ENCODE results near the gene BAG3.

BAG3 gene

DNA sequence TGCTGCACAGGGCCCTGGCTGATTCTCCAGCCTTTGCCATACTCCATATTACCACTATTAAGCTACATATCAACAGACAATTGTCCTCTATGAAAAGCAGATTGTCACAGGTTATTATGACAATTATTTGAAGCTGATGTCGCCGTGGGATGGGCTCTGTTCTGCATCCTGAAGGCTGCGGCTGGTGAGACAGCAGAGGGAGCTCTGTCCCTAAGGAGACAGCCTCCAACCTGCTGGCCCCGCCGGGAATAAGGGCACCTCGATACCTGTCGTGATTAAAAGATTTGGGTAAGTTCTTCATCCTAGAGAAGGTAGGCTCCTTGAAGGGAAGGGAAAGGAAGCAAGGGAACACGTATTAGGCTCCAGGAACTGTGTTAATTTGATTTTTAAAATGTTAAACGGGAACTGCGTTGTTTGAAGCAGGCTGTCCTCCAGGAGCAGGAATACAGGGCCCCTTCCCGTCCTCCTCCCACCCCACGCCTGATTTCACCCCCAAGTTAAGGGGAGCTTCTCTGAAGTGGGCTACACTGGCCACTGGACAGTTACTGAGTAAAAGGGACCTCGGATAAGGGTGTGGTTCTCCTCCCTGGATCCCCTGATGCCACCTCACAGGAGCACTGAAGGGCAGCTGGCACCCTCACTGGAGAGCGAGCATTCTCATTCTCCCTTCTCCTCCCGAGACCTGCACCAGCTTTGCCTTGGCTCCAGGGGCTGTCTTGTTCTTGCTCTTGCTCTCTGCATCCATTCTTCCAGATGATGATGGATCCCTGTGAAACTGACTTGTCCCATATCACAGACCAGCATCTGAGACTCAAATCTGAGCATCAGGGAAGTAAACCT is 42.6 kb upstream of the BAG3 start:
- H3K27ac ChIP-seq (ENCODE audit: low read depth, low read length) = no peak overlapping the region
- H3K9me2 ChIP-seq (replicated peaks; ENCODE audit: control insufficient read depth, low read length) = no peaks in the 10 kb centered on the region
- no peaks in the 10 kb centered on the region for H3K79me2 ChIP-seq (ENCODE audit: control insufficient read depth, low read length)
- H3K4me1 ChIP-seq (ENCODE audit: control insufficient read depth, low read length) = no peaks in the 10 kb centered on the region
- TF ChIP-seq EZH2phosphoT487 (IDR thresholded peaks at IDR 0.05; ENCODE audit: borderline replicate concordance, low read length) = no peak
- peak; percentile 60 for TF ChIP-seq CTCF (IDR thresholded peaks at IDR 0.05; ENCODE audit: low read depth, low read length, poor library complexity, severe bottlenecking)
- no peaks in the 10 kb centered on the region for H3K36me3 ChIP-seq (ENCODE audit: control insufficient read depth, low read length)
- H3K27me3 ChIP-seq (ENCODE audit: control insufficient read depth, low read length) = peaks cover 7% of the 10 kb centered on the region
- H3K4me3 ChIP-seq (ENCODE audit: low read length) = no peak overlapping the region
- H3F3A ChIP-seq (ENCODE audit: control insufficient read depth, insufficient read depth) = no peaks in the 10 kb centered on the region
- no peaks in the 10 kb centered on the region for H3K9me3 ChIP-seq (ENCODE audit: control insufficient read depth, insufficient read depth, low read length)
- no peak overlapping the region for H3K4me2 ChIP-seq (ENCODE audit: low read length)
- no peaks in the 10 kb centered on the region for H4K20me1 ChIP-seq (ENCODE audit: control insufficient read depth, insufficient read depth, low read depth, low read length)

DNA sequence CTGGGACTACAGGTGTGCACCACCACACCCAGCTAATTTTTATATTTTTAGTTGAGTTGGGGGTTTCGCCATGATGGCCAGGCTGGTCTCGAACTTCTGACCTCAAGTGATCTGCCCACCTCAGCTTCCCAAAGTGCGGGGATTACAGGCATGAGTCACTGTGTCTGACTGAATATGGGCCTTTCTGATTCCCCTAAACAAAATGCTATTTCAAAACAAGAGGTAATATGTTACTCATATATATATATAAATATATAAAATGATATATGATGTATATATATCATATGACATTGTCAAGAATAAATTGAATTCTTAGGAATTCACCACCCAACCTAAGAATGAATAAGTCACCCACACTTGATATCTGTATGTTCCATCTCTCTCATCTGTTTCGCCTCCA is 41.7 kb upstream of the BAG3 start:
- no peak overlapping the region for H3K4me3 ChIP-seq (ENCODE audit: low read length)
- H3K4me1 ChIP-seq (ENCODE audit: control insufficient read depth, low read length) = no peaks in the 10 kb centered on the region
- no peak overlapping the region for H3K27ac ChIP-seq (ENCODE audit: low read depth, low read length)
- H3K4me2 ChIP-seq (ENCODE audit: low read length) = no peak overlapping the region
- H3F3A ChIP-seq (ENCODE audit: control insufficient read depth, insufficient read depth) = no peaks in the 10 kb centered on the region
- peaks cover 7% of the 10 kb centered on the region for H3K27me3 ChIP-seq (ENCODE audit: control insufficient read depth, low read length)
- H3K9me3 ChIP-seq (ENCODE audit: control insufficient read depth, insufficient read depth, low read length) = no peaks in the 10 kb centered on the region
- H3K79me2 ChIP-seq (ENCODE audit: control insufficient read depth, low read length) = no peaks in the 10 kb centered on the region
- no peaks in the 10 kb centered on the region for H4K20me1 ChIP-seq (ENCODE audit: control insufficient read depth, insufficient read depth, low read depth, low read length)
- no peaks in the 10 kb centered on the region for H3K36me3 ChIP-seq (ENCODE audit: control insufficient read depth, low read length)
- no peaks in the 10 kb centered on the region for H3K9me2 ChIP-seq (replicated peaks; ENCODE audit: control insufficient read depth, low read length)
- no peak for TF ChIP-seq CTCF (IDR thresholded peaks at IDR 0.05; ENCODE audit: low read depth, low read length, poor library complexity, severe bottlenecking)
- no peak for TF ChIP-seq EZH2phosphoT487 (IDR thresholded peaks at IDR 0.05; ENCODE audit: borderline replicate concordance, low read length)

- Histone ChIP-seq H3K9me2 (replicated peaks; ENCODE audit: control insufficient read depth, low read length) (no peaks in the 10 kb centered on the region), H4K20me1 (ENCODE audit: control insufficient read depth, insufficient read depth, low read depth, low read length) (no peaks in the 10 kb centered on the region), H3K27ac (ENCODE audit: low read depth, low read length) (no peak overlapping the region), H3F3A (ENCODE audit: control insufficient read depth, insufficient read depth) (no peaks in the 10 kb centered on the region), H3K4me1 (ENCODE audit: control insufficient read depth, low read length) (no peaks in the 10 kb centered on the region), H3K4me2 (ENCODE audit: low read length) (no peak overlapping the region), H3K27me3 (ENCODE audit: control insufficient read depth, low read length) (peaks cover 7% of the 10 kb centered on the region), H3K79me2 (ENCODE audit: control insufficient read depth, low read length) (no peaks in the 10 kb centered on the region), H3K36me3 (ENCODE audit: control insufficient read depth, low read length) (no peaks in the 10 kb centered on the region), H3K9me3 (ENCODE audit: control insufficient read depth, insufficient read depth, low read length) (no peaks in the 10 kb centered on the region), H3K4me3 (ENCODE audit: low read length) (no peak overlapping the region)
- TF ChIP-seq CTCF (IDR thresholded peaks at IDR 0.05; ENCODE audit: low read depth, low read length, poor library complexity, severe bottlenecking) (no peak), EZH2phosphoT487 (IDR thresholded peaks at IDR 0.05; ENCODE audit: borderline replicate concordance, low read length) (no peak)
Observed at GRCh38 chr10:119611433-119611832, 39.7 kb upstream of the BAG3 start.

Measured in DOHH2 (cell line).